Panc1 (cell line): ENCODE data around the gene OMA1. TPM values are rescaled to one million over a fixed set of nuclear protein-coding genes. Genes with fewer than 3 reads are reported as not detected.

Experiments used
- ATAC-seq: fragments of 200-7000 bp; cut with Tn5 transposase; 2 replicates; pipeline ENCODE4 v1.9.1; 2020; ENCODE audit warnings: mild to moderate bottlenecking, moderate library complexity
- BruUV-seq: library from RNA; stranded (reverse); fragments of 400-500 nt; replicated peaks from 2 replicates; lab custom pipeline; 2021; lab: Mats Ljungman, UMichigan
- CTCF ChIA-PET: fragments of 300-600 bp; sonication (Branson Sonifier 250); formaldehyde crosslinking; loops from one replicate; lab custom pipeline; 2022; ENCODE audit warnings: antibody characterized with exemption; lab: Charles Lee
- POLR2A ChIA-PET: fragments of 300-600 bp; sonication (Branson Sonifier 250); formaldehyde crosslinking; loops from one replicate; lab custom pipeline; 2022; ENCODE audit warnings: antibody characterized with exemption; lab: Charles Lee
- DNase-seq: peaks from one replicate; pipeline ENCODE4 v3.0.0-alpha.2; 2010; ENCODE audit warnings: low read depth, low spot score
- H3K27ac ChIP-seq: 2 replicates; pipeline ENCODE4 v1.5.1; 2011; ENCODE audit warnings: mild to moderate bottlenecking, low read length, inconsistent platforms
- H3K27me3 ChIP-seq: fragments of 200-500 bp; sonication (Bioruptor generic); 2 replicates; pipeline ENCODE4 v1.6.0; 2014; ENCODE audit warnings: low read length, inconsistent platforms; ENCODE audit not compliant: control insufficient read depth, insufficient read depth
- H3K36me3 ChIP-seq: fragments of 200-500 bp; sonication (Bioruptor generic); 2 replicates; pipeline ENCODE4 v1.5.1; 2014; ENCODE audit warnings: inconsistent platforms, mild to moderate bottlenecking, low read length, moderate library complexity; ENCODE audit not compliant: control insufficient read depth, insufficient read depth
- H3K4me1 ChIP-seq: 2 replicates; pipeline ENCODE4 v1.5.1; 2011; ENCODE audit warnings: inconsistent platforms, mild to moderate bottlenecking, low read length, moderate library complexity; ENCODE audit not compliant: control insufficient read depth, insufficient read depth
- H3K4me3 ChIP-seq, 2 experiments: 2 replicates each; pipeline ENCODE4 v1.5.1; 2011 to 2012; ENCODE audit warnings: low read depth in 2 of 2, low read length in 2 of 2, mild to moderate bottlenecking in 2 of 2, inconsistent platforms in 1 of 2, moderate library complexity in 1 of 2
- H3K9me3 ChIP-seq: fragments of 200-500 bp; sonication (Bioruptor generic); 2 replicates; pipeline ENCODE4 v1.5.1; 2014; ENCODE audit warnings: low read depth, mild to moderate bottlenecking, inconsistent platforms, low read length, moderate library complexity; ENCODE audit not compliant: control insufficient read depth, insufficient read depth
- POLR2AphosphoS5 ChIP-seq: IDR thresholded peaks from 2 replicates; pipeline ENCODE4 v1.6.1; 2012; ENCODE audit warnings: mild to moderate bottlenecking, low read depth, low read length, moderate library complexity
- SIN3A ChIP-seq: IDR thresholded peaks from 2 replicates; pipeline ENCODE4 v1.6.1; 2012; ENCODE audit warnings: low read depth, mild to moderate bottlenecking, low read length, moderate library complexity, borderline replicate concordance; ENCODE audit not compliant: insufficient read depth
- TCF7L2 ChIP-seq: IDR thresholded peaks from 2 replicates; pipeline ENCODE4 v1.6.1; 2011; ENCODE audit warnings: mild to moderate bottlenecking, low read depth, low read length, inconsistent platforms
- in situ Hi-C: cut with HindIII; loops from 2 replicates; pipeline ENCODE4 v1.10.0; 2016; ENCODE audit warnings: low sequenced_read_pairs, low pct_unique_long_range_greater_than_20kb
- intact Hi-C: fragments of 100-400 bp; cut with micrococcal nuclease; formaldehyde crosslinking; loops from one replicate; pipeline ENCODE4 v1.10.0; 2022; ENCODE audit not compliant: unreplicated experiment
- total RNA-seq: library from RNA; stranded (reverse); gene quantifications from one replicate; pipeline ENCODE4 v1.2.1, GENCODE V29; 2021; ENCODE audit not compliant: unreplicated experiment
- TF ChIP-seq, protein P1 (sequence below): fragments of 450-650 bp; IDR thresholded peaks from 2 replicates; pipeline ENCODE4 v1.5.1; 2017; ENCODE audit warnings: mild to moderate bottlenecking
- TF ChIP-seq, protein P2 (sequence below), 2 experiments: IDR thresholded peaks; 2 replicates each; pipeline ENCODE4 v1.6.1; 2011 to 2012; ENCODE audit warnings: low read depth in 2 of 2, control low read depth in 1 of 2, low read length in 1 of 2, mild to moderate bottlenecking in 1 of 2, moderate library complexity in 1 of 2; ENCODE audit not compliant: insufficient read depth in 1 of 2

The OMA1 gene
- total RNA-seq, 1 experiment from 2014 or later = 16.6 TPM

DNA sequence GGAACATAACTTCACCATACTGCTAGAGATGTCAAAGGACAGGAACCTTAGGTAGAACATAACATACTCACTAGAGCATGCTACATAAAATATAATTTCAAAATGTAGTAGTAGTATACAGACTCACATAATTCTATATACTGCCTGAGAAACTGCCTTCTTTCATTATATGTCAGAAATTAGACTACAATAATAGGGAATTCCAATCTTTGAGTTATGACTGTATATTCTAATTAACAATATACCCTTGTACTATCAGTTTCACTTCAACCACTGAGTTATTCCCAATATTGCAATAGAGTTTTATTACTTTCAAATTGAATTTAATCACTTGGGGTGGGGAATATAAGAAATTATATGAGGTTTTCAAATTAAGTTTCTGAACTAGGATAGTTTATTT is 44.0 kb downstream of the OMA1 start:
- intact Hi-C loops = no loop called here

GRCh38 chr1:58500043-58500442 is 46.5 kb downstream of the OMA1 start:
- intact Hi-C loops = no loop called here
- in situ Hi-C loops = no loop called here
- no peaks in the 10 kb centered on the region for H3K27me3 ChIP-seq
- H3K27ac ChIP-seq = no peak overlapping the region
- H3K36me3 ChIP-seq = no peaks in the 10 kb centered on the region; the same call in 1 of the 2 replicates
- no peaks in the 10 kb centered on the region for H3K9me3 ChIP-seq
- no TSS peak for BruUV-seq
- no peak for DNase-seq
- TF ChIP-seq, protein P1, sequence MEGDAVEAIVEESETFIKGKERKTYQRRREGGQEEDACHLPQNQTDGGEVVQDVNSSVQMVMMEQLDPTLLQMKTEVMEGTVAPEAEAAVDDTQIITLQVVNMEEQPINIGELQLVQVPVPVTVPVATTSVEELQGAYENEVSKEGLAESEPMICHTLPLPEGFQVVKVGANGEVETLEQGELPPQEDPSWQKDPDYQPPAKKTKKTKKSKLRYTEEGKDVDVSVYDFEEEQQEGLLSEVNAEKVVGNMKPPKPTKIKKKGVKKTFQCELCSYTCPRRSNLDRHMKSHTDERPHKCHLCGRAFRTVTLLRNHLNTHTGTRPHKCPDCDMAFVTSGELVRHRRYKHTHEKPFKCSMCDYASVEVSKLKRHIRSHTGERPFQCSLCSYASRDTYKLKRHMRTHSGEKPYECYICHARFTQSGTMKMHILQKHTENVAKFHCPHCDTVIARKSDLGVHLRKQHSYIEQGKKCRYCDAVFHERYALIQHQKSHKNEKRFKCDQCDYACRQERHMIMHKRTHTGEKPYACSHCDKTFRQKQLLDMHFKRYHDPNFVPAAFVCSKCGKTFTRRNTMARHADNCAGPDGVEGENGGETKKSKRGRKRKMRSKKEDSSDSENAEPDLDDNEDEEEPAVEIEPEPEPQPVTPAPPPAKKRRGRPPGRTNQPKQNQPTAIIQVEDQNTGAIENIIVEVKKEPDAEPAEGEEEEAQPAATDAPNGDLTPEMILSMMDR = no peak
- TF ChIP-seq SIN3A (no peak), TCF7L2 (no peak), POLR2AphosphoS5 (no peak)
- TF ChIP-seq, protein P2, sequence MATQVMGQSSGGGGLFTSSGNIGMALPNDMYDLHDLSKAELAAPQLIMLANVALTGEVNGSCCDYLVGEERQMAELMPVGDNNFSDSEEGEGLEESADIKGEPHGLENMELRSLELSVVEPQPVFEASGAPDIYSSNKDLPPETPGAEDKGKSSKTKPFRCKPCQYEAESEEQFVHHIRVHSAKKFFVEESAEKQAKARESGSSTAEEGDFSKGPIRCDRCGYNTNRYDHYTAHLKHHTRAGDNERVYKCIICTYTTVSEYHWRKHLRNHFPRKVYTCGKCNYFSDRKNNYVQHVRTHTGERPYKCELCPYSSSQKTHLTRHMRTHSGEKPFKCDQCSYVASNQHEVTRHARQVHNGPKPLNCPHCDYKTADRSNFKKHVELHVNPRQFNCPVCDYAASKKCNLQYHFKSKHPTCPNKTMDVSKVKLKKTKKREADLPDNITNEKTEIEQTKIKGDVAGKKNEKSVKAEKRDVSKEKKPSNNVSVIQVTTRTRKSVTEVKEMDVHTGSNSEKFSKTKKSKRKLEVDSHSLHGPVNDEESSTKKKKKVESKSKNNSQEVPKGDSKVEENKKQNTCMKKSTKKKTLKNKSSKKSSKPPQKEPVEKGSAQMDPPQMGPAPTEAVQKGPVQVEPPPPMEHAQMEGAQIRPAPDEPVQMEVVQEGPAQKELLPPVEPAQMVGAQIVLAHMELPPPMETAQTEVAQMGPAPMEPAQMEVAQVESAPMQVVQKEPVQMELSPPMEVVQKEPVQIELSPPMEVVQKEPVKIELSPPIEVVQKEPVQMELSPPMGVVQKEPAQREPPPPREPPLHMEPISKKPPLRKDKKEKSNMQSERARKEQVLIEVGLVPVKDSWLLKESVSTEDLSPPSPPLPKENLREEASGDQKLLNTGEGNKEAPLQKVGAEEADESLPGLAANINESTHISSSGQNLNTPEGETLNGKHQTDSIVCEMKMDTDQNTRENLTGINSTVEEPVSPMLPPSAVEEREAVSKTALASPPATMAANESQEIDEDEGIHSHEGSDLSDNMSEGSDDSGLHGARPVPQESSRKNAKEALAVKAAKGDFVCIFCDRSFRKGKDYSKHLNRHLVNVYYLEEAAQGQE (IDR thresholded peaks at IDR 0.05; ENCODE audit: insufficient read depth in 1 of 2, low read depth in 2 of 2, low read length in 1 of 2) = no peak
- no peaks in the 10 kb centered on the region for H3K4me1 ChIP-seq
- ChIA-PET CTCF (no interaction called here), POLR2A (no interaction called here)
- no peak overlapping the region for H3K4me3 ChIP-seq
- no peak for ATAC-seq

More for the DNA sequence above, 44.0 kb downstream of the OMA1 start:
- ChIA-PET POLR2A (no interaction called here), CTCF (no interaction called here)
- no peak for ATAC-seq
- in situ Hi-C loops = no loop called here
- H3K27ac ChIP-seq = no peak overlapping the region
- H3K36me3 ChIP-seq = no peaks in the 10 kb centered on the region; the same call in 1 of the 2 replicates
- no peaks in the 10 kb centered on the region for H3K4me1 ChIP-seq
- no peak for DNase-seq
- BruUV-seq = no TSS peak
- no peaks in the 10 kb centered on the region for H3K27me3 ChIP-seq
- H3K9me3 ChIP-seq = no peaks in the 10 kb centered on the region
- H3K4me3 ChIP-seq = no peak overlapping the region
- no peak for TF ChIP-seq POLR2AphosphoS5

- intact Hi-C loops (no loop called here), in situ Hi-C loops (no loop called here)
- no peaks in the 10 kb centered on the region; the same call in 1 of the 2 replicates for H3K36me3 ChIP-seq
- ATAC-seq (no peak), DNase-seq (no peak)
- H3K27ac ChIP-seq = no peak overlapping the region
- H3K4me1 ChIP-seq = no peaks in the 10 kb centered on the region
- TF ChIP-seq, protein P1 = no peak
- TF ChIP-seq, protein P2 (IDR thresholded peaks at IDR 0.05; ENCODE audit: insufficient read depth in 1 of 2, low read depth in 2 of 2, low read length in 1 of 2) = no peak
- TF ChIP-seq POLR2AphosphoS5 (no peak), TCF7L2 (no peak), SIN3A (no peak)
- H3K4me3 ChIP-seq = no peak overlapping the region
- BruUV-seq = no TSS peak
- no peaks in the 10 kb centered on the region for H3K27me3 ChIP-seq
- ChIA-PET POLR2A (interaction anchor here (0.7 kb wide), 1 partner anchor 1313 kb away, joined by 5 read pairs; no protein-coding TSS in a partner anchor), CTCF (no interaction called here)
- H3K9me3 ChIP-seq = no peaks in the 10 kb centered on the region
Measured at GRCh38 chr1:58497499-58497898, 49.0 kb downstream of the OMA1 start.
